HG03108 (cell line): ENCODE results near the gene ANP32B.
"Not testable (repeated sequence)": the region's sequence is repeated elsewhere in the genome, so short reads cannot be mapped to it uniquely, and the experiment has no call there.

Experiments
- ATAC-seq: cut with Tn5 transposase; IDR thresholded peaks from one replicate; pipeline ENCODE4 v1.9.1; 2021; ENCODE audit warnings: moderate library complexity; ENCODE audit not compliant: unreplicated experiment

The ANP32B gene

DNA sequence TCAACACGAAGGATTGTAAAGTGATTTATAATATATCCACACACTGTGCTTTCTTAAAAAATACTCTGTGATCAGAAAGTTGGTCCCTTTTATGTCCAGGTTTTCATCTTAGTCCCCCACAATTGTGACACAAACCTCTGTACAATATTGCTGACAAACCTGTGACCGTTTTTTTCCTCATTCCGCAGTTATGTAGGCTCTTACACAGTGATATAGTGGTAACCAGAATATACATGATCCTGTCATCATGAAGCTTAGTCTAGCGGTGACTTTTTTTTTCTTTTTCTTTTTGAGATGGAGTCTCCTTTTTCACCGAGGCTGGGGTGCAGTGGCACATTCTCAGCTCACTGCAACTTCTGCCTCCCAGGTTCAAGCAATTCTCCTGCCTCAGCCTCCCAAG, 8.7 kb downstream of the ANP32B start:
- ATAC-seq, result no peak

DNA sequence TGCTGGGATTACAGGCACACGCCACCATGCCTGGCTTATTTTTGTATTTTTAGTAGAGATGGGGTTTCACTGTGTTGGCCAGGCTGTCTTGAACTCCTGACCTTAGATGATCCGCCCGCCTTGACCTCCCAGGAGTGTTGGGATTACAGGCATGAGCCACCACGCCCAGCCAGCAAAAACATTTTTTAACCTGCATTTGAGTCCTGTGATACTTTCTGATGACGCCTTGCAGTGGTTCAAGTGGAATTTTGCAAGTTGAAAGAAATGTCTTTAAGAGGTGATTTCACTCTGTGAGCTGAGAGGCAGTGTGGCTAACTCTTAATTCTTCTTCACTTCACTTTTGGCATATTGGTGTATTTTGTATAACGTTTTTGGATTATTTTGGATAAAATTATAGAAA, 9.1 kb downstream of the ANP32B start:
- ATAC-seq, result no peak

DNA sequence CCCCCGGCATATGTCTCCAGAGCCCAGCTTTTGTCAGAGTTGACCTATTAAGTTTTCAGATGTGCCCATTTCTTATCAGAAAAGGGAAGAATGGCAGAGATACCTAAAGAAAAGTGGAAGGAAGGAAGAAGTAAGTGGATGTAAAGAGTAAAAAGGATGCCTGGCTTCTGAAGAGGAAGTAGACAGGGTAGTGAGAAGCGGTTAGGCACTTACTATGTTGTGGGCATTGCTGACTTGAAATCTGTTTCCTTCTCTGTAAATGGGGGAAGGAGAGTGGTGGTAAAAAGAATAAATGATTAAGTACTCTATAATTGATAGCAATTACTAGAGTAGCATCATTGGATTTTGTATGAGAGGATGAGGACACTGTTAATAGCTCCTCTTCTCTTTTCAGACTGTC, 9.9 kb downstream of the ANP32B start:
- no peak for ATAC-seq

DNA sequence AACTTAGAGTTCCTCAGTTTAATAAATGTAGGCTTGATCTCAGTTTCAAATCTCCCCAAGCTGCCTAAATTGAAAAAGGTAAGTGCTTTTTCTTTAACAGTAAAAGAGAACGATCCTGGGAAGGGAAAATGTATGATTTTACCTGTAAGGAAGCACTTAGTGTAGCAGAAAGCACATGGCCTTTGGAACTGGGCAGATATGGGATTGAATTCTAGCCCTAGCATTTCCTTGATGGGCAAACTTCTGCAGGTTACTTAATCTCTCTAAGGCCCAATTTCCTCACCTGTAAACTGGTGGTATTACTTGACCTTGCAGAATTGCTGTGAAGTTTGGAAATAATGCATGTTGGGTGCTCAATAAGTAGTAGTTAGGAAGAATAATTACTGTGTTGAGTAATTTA, 11.6 kb downstream of the ANP32B start:
- no peak for ATAC-seq

DNA sequence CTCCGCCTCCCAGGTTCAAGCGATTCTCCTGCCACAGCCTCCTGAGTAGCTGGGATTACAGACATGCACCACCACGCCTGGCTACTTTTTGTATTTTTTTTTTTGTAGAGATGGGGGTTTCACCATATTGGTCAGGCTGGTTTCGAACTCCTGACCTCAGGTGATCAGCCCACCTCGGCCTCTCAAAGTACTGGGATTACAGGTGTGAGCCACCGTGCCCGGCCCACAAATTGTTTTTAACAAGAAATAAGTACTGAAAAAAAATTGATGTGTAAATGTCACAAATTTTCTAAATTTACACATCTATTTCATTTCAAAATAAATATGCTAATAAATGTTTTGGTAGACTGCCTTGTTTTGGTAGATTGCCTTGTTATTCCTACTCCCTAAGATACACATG, 13.5 kb downstream of the ANP32B start:
- not testable (repeated sequence) for ATAC-seq

DNA sequence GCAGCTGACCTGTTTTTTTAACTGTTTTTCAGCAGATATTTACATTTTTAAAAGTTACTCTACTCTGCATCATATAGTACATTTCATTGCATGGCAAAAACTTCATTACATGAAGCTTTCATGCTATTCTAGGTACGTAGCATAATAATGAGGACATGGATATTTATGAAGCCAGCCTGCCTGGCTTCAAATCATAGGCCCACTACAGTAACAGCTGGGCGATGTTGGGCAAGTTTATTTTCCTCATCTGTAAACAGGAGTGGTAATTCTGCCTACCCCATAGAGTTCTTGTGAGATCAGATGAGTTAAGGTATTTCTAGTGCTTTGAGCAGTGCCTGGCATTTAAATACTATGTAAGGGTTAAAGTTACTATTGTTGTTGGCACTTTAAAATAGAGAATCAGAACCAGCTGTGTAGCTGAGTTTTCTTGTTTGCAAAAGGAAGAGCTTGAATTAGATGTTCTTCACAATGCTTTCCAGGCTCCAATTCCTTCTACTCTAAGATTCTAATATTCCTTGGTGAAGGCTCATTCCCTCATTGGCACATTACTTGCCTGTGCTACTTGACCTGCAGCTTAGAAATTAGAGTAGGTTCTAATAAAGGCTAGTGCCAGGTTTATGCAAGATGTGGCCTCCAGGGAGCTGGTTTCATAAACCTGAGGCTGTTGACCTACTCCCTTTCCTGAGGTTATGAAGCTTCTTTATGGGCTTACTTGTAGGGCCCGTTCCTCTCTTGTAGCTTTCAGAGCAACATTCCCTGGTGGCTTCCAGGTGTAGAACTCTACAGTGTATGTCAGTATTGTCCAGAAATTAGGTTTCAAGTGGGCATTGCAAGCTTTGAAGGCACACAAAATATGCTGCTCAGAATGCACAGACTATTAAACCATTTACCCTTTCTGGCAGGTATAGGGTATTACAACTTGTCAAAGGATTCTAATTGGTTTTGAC, 14.5 kb downstream of the ANP32B start:
- no peak for ATAC-seq

DNA sequence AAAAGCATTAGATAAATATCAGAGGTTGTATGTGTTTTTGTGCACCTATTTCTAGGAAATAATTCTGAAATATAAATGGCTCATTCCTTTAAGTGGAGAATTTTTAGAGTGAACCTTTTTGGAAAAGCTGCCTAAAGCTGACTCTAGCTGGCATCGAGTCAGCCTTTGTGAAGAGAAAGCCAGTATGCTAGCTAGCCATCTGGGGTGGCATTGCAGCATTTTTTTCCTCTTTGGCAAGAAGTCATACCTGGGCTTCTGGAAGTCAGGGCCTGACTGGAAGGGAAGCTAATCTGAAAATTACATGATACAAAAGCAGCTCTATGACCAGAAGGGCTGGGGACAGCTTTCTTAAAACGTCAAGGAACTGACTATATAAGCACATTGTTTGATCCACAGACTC, 19.7 kb downstream of the ANP32B start:
- ATAC-seq, result no peak

DNA sequence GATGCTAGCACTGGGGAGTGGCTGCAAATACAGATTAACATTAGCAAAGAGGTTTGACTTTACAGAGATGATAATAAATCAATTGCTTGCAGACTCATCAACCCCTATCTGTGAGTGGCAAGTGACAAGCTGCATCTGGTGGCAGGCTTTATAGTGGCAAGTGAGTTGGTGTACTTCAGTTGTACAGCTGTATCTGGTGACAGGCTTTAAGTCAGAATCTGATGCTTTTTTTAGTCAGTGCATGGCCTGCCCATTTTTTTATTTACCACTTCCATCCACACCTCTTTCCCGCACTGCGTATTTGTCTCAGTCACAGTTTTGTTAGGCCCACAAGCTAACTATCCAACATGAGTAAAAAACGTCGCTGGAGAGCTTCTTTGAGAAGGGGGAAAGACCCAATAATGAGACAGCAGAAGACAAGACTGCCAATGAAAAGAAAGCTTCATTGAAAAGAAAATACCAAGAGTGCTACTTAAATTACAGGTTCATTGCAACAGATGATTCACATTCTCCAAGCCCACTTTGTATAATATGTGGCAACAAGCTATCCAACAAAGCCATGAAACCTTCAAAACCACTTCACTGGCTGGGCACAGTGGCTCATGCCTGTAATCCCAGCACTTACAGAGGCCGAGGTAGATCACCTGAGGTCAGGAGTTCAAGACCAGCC, 23.1 kb downstream of the ANP32B start:
- ATAC-seq, result no peak

DNA sequence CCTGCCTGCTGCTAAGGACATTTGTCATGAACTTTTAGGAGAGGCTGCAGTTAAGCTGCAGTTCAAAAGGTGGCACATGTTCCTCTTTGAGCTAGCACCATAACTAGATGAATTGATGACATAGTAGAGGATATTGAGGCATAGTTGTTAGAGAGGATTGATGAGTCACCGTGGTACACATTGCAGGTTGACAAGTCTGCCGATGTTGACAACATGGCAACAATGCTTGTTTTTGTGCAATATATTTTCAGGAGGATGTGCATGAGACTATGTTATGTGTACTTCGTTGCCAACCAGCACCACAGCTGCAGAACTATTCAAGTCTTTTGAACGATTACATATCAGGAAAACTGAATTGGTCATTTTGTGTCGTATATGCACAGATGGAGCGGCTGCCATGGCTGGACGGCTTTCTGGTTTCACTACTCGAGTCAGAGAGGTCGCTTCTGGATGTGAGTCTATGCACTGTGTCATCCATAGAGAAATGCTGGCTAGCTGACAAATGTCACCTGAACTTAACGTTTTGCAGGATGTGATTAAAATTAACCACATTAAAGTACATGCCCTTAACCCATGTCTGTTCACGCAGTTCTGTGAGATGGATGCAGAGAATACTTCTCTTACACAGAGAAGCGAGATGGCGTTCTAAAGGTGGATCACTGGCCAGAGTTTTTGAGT, 24.2 kb downstream of the ANP32B start:
- no peak for ATAC-seq

DNA sequence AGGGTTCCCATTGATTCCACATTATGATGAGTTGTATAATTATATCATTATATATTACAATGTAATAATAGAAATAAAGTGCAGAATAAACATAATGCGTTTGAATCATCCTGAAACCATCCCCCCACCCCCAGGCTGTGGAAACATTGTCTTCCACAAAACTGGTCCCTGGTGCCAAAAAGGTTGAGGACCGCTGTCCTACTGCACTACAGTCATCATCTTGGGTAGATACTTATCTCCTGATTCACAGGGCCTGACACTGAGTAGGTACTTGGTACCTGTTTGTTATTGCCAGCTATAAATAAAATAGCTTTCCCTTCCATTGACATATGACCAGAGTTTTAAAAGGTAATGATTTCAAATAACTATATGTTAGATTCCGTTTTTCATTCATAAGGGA, 25.6 kb downstream of the ANP32B start:
- ATAC-seq, result no peak

DNA sequence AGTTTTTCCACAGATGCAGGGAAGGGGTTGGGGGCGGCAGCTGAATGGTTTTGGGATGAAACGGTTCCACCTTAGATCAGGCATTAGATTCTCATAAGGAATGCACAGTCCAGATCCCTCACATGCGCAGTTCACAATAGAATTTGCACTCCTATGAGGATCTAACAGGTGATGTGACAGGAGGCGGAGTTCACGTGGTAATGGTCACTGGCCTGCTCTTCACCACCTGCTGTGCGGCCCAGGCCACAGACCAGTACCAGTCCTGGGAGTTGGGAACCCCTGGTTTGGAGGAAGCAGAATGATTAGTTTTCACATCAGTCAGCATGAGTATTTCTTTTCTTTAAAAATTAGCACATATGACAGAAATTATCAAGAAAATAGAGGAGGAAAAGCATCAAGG, 26.3 kb downstream of the ANP32B start:
- ATAC-seq, result no peak

DNA sequence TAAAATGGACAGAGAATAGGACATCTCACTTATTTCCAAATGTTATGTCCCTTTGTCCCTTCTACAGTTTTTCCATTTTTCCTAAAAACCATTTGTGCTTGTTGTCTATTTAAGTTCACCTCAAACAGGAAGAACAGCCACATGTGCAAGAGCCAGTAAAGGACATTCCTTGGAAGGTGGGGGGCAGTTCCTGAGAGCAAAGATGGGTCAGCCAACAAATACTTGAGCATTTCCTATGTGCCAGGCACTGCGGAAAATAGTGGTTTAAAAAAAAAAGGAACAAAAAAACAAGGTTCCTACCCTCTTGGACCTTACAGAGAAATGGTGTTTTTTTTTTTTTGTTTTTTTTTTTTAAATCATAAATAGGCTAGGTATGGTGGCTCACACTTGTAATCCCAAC, 26.8 kb downstream of the ANP32B start:
- no peak for ATAC-seq

DNA sequence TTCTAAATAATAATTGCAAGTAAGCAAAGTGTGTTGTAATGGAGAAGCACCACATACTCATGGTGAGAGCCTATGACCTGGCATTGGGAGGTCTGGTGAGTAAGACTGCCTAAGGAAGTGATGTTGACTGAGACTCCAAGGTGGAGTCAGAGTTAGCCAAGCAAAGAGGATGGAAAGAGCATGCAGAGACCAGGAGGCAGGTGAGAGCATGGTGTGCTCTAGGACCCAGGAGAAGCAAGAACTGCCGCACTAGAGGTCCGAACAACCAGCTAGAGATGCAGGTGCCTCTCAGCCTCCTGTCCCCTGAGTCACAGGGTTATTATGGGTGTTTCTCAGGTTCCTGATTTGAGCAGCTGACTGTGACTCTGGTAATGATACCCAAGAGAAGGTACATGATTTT, 27.3 kb downstream of the ANP32B start:
- peak; percentile 85 for ATAC-seq

DNA sequence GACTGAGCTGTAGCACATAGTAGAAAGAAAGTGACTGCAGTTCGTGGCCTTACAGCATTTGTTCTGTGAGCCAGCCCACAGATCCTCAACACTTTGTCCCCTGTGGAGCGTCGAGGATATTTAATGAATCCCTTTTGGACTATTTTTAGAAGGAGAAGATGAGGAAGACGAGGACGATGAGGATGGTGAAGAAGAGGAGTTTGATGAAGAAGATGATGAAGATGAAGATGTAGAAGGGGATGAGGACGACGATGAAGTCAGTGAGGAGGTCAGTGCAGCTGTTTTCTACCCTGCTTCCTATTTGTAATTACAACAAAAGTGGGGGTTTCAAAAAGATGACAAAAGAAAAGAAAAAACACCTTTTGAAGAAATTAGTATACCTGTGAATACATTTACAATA, 28.0 kb downstream of the ANP32B start:
- ATAC-seq, result no peak

DNA sequence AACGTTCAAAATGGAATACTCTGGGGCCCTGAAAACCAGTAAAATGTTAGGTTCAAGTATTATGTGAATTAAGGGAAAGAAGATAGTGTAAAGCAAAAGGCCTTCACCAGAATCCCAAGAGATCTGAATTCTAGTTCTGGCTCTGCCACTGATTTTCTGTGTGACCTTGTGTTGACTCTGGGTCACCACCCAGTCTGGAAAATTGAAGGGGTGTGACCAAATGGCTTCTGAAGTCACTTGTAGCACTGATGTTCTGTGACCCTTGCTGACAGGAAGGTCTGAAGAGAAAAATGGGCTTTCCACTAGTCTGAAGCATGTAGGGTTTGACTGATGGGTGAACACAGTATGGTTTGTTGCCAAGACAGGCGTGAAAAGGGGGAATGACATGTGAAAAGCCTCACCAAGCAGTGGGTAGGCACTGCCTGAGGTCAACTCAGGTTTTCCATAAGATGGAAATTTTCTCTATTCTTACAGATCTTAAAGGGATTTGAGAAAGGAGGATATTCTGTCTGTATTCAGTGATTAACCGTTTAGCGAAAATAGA, 33.1 kb downstream of the ANP32B start:
- no peak for ATAC-seq

DNA sequence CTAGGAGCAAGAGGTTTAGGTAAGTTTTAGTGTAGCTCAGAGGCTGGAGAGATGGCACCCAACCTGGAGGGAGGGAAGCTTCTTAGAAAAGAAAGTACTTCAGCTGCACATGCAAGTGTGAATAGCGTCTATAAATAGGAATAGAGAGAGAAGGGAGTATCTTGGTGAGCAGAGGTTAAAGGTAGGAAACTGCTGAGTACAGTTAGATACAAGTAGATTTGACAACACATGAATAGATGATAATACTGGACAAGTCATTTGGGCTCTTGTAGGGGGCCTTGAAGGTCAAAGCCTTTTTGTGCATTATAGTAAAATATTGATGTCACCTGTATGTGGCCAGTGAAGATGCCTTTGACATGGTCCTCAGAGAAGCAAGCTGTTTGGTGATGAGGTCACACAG, 34.2 kb downstream of the ANP32B start:
- ATAC-seq, result no peak

DNA sequence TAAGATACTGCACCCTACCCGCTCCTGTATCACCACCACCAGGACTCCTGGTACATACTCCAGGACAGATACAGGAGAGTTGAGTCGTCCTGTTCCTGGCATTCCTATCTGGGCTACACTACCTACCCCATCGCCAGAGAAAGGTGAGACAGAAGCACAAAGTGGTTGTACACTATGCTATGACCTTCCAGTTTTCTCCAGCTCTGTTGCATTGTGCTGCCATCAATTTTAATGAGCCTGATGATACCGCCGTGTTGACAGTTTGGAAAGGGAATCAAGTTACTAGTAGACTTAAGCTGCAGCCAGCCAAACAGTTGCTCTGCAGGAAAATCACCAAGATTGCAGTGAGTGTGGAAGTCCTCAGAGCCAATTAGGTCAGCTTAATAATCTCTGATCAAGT, 35.2 kb downstream of the ANP32B start:
- ATAC-seq, result no peak

DNA sequence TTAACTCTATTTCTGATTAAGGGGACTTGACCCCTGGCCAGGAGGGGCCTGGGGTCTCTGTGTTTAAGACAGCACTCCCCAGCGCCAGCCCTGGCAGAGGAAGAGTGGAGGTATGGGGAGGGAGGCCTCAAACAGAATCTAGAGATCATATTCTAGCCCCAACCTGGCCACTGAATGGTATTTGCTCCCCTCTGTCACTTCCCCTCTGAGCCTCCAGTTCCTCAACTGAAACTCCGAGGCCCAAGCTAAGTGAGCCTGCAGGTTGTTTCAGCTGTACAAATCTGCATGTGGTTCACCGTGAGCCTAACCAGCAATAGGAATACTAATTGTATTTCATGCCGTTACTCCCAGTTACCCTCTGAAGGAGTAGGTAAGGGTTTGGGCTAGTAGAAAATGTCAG, 36.0 kb downstream of the ANP32B start:
- ATAC-seq, result no peak

DNA sequence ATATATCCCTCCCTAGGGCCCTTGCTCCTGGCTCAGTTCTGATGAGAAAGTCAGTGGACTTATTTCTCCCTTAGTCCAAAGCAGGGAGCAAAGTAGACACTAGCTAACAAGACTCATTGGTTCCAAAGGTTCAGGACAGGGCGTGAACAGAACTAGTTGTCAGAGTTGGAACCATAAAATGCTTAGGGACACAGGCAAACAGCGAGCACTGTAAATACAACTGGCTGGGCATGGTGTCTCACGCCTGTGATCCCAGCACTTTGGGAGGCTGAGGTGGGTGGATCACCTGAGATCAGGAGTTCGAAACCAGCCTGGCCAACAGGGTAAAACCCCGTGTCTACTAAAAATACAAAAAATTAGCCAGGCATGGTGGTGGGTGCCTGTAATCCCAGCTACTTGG, 36.7 kb downstream of the ANP32B start:
- ATAC-seq, result not testable (repeated sequence)

DNA sequence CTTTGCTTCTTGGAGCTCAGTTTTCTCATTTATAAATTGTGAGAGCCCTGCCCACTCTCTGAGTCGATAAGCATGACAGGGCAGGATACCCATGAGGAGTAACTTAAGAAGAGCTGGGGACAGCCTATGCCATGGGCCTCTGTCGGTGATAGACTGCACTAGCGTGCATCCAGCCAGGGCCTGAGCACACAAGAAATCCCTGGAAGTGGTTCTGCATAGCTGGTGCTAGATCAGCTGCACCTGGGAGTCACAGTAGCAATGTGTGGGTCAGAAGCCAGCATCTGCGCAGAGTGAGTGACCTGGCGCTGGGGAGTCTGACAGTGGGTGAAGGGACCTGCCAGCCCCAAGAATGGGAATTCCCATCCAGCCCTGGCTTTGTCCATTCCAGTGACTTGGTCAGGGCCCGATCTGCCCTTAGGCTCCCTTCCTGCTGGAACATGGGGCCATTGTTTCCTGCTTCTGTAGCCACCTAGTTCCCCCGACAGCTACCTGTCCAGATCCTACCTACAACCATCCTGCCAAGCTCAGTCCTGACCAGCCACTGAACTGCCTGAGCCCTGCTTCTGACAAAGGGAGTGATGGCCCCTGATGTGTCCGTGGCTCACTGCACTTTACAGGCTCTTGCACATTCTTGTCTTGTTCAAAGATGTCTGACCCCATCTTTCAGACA, 37.5 kb downstream of the ANP32B start:
- no peak for ATAC-seq
